HG02943 (cell line): Measurements from ENCODE around the gene KIF16B.
"Not testable (repeated sequence)": the region's sequence is repeated elsewhere in the genome, so short reads cannot be mapped to it uniquely, and the experiment has no call there.

Experiments
- ATAC-seq: cut with Tn5 transposase; IDR thresholded peaks from one replicate; pipeline ENCODE4 v1.9.1; 2021; ENCODE audit warnings: mild to moderate bottlenecking, low read depth, moderate library complexity; ENCODE audit not compliant: unreplicated experiment

The KIF16B gene

GRCh38 chr20:16441546-16442164 is 131.6 kb downstream of the KIF16B start:
- ATAC-seq, result no peak

- ATAC-seq, result no peak
Measured at GRCh38 chr20:16440686-16441085, 132.6 kb downstream of the KIF16B start.

GRCh38 chr20:16439540-16439939 is 133.7 kb downstream of the KIF16B start:
- ATAC-seq, result not testable (repeated sequence)

GRCh38 chr20:16438100-16438499 is 135.1 kb downstream of the KIF16B start:
- ATAC-seq, result no peak

- no peak for ATAC-seq
Measured at GRCh38 chr20:16437387-16437996, 135.8 kb downstream of the KIF16B start.

GRCh38 chr20:16434062-16434664 is 139.1 kb downstream of the KIF16B start:
- ATAC-seq, result no peak

- no peak for ATAC-seq
Measured at GRCh38 chr20:16433293-16433580, 140.0 kb downstream of the KIF16B start.

GRCh38 chr20:16432466-16433292 is 140.6 kb downstream of the KIF16B start:
- ATAC-seq, result no peak

- ATAC-seq, result no peak
Measured at GRCh38 chr20:16428112-16428511, 145.1 kb downstream of the KIF16B start.

GRCh38 chr20:16427571-16427970 is 145.7 kb downstream of the KIF16B start:
- ATAC-seq, result no peak

- no peak for ATAC-seq
Measured at GRCh38 chr20:16424780-16425179, 148.5 kb downstream of the KIF16B start.

GRCh38 chr20:16423311-16424212 is 149.7 kb downstream of the KIF16B start:
- no peak for ATAC-seq

GRCh38 chr20:16419138-16419715 is 154.0 kb downstream of the KIF16B start:
- ATAC-seq, result no peak

GRCh38 chr20:16418616-16419015 is 154.6 kb downstream of the KIF16B start:
- no peak for ATAC-seq

GRCh38 chr20:16417001-16417400 is 156.2 kb downstream of the KIF16B start:
- ATAC-seq, result no peak

GRCh38 chr20:16415071-16416053 is 157.9 kb downstream of the KIF16B start:
- ATAC-seq, result no peak

GRCh38 chr20:16412906-16413305 is 160.3 kb downstream of the KIF16B start:
- no peak for ATAC-seq

- ATAC-seq, result no peak
Measured at GRCh38 chr20:16411361-16411760, 161.9 kb downstream of the KIF16B start.

- no peak for ATAC-seq
Measured at GRCh38 chr20:16410626-16411025, 162.6 kb downstream of the KIF16B start.
